Testis (tissue), 2 donors: ENCODE measurements around the gene ID4.

Source experiments
- POLR2A ChIP-seq: fragments of 450-650 bp; IDR thresholded peaks from one replicate; pipeline ENCODE4 v1.6.1; 2017; ENCODE audit warnings: antibody characterized with exemption, mild to moderate bottlenecking, moderate library complexity
- TF ChIP-seq, protein P1 (sequence below), 3 experiments: fragments of 450-650 bp in 2 of 3; fragments of 200-600 bp in 1 of 3; sonication (generic) in 1 of 3; IDR thresholded peaks; one replicate each; pipeline ENCODE4 v1.5.1; 2016 to 2019; ENCODE audit warnings: antibody characterized with exemption in 3 of 3, mild to moderate bottlenecking in 2 of 3, moderate library complexity in 1 of 3

DNA sequence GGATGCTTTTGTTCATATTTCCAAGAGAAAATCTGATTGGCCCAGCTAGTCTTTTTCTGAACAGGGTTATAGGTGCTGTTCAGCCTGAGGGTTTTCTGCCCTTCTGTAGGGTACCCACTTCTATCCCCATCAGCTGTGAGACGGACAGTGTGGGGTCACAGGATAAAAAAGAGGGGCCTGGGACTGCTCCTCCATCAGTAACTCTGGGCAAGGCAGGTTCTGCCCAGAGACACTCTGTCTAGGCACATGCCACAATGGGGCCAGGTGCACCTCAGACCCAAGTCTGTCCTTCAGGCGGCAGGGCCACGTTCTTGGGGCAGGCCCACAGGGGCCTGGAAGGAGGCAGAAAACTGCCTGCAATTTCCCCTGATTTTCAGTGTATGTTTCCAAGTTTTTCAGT lies 20.0 kb downstream of the ID4 start:
- TF ChIP-seq, protein P1, sequence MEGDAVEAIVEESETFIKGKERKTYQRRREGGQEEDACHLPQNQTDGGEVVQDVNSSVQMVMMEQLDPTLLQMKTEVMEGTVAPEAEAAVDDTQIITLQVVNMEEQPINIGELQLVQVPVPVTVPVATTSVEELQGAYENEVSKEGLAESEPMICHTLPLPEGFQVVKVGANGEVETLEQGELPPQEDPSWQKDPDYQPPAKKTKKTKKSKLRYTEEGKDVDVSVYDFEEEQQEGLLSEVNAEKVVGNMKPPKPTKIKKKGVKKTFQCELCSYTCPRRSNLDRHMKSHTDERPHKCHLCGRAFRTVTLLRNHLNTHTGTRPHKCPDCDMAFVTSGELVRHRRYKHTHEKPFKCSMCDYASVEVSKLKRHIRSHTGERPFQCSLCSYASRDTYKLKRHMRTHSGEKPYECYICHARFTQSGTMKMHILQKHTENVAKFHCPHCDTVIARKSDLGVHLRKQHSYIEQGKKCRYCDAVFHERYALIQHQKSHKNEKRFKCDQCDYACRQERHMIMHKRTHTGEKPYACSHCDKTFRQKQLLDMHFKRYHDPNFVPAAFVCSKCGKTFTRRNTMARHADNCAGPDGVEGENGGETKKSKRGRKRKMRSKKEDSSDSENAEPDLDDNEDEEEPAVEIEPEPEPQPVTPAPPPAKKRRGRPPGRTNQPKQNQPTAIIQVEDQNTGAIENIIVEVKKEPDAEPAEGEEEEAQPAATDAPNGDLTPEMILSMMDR (IDR thresholded peaks at IDR 0.05) = no peak
- TF ChIP-seq POLR2A = no peak
